K562 (cell line): ENCODE measurements around the gene HIVEP3. TPM values are rescaled to one million over a fixed set of nuclear protein-coding genes. Genes with fewer than 3 reads are reported as not detected.
A peak's percentile ranks its signal among the peaks of the same experiment; 100 is the strongest.

Source experiments
- ATAC-seq: fragments of 200-7000 bp; cut with Tn5 transposase; 3 replicates; pipeline ENCODE4 v1.9.1; 2020; ENCODE audit warnings: moderate library complexity
- BruUV-seq: library from RNA; stranded (reverse); fragments of 400-500 nt; replicated peaks from 2 replicates; lab custom pipeline; 2021; lab: Mats Ljungman, UMichigan
- CTCF ChIA-PET: fragments of 300-600 bp; formaldehyde crosslinking; extraction: SDS; loops from one replicate; lab custom pipeline; 2021; ENCODE audit warnings: low intra/inter-chr PET ratio; lab: Yijun Ruan, JAX
- POLR2A ChIA-PET: fragments of 300-600, 350-650 bp; sonication (Branson Sonifier 250); formaldehyde crosslinking; extraction: SDS; loops from one replicate; lab custom pipeline; 2021; ENCODE audit warnings: antibody characterized with exemption, inconsistent platforms; lab: Yijun Ruan, JAX
- DNase-seq, 4 experiments: peaks; one replicate each; pipeline versions ENCODE4 v3.0.0 to v3.0.0-alpha.2; 2011 to 2018; ENCODE audit warnings: low spot score in 3 of 4, mixed read lengths in 3 of 4; ENCODE audit errors: extremely low read depth in 1 of 4
- FAIRE-seq: peaks from 2 replicates; lab custom pipeline; 2011; peaks lifted over from hg19 to GRCh38; lab: Jason Lieb, UNC
- H2AFZ ChIP-seq: 2 replicates; pipeline ENCODE4 v1.6.0; 2011; ENCODE audit warnings: low read depth, low read length, control low read depth, inconsistent platforms
- H3K27ac ChIP-seq: fragments of 200-600 bp; 3 replicates; pipeline ENCODE4 v1.8.0; 2011; ENCODE audit warnings: low read depth, mild to moderate bottlenecking, control low read depth, inconsistent platforms, low read length, moderate library complexity, mixed read lengths; ENCODE audit errors: extremely low read depth
- H3K27me3 ChIP-seq, 2 experiments: fragments of 300-600 bp in 1 of 2; 2 replicates in 1 of 2; 3 replicates in 1 of 2; pipeline versions ENCODE4 v1.6.0 to v1.8.0; 2011; ENCODE audit warnings: inconsistent platforms in 2 of 2, low read length in 2 of 2, mild to moderate bottlenecking in 1 of 2, mixed read lengths in 1 of 2, moderate library complexity in 1 of 2; ENCODE audit not compliant: control insufficient read depth in 2 of 2, insufficient read depth in 2 of 2
- H3K36me3 ChIP-seq: fragments of 300-600 bp; 3 replicates; pipeline ENCODE4 v1.8.0; 2011; ENCODE audit warnings: mild to moderate bottlenecking, low read length, inconsistent platforms; ENCODE audit not compliant: control insufficient read depth, insufficient read depth
- H3K4me1 ChIP-seq, 2 experiments: fragments of 200-600 bp in 1 of 2; replicated peaks in 1 of 2; 2 replicates in 1 of 2; 3 replicates in 1 of 2; pipeline versions ENCODE4 v1.5.1 to v1.8.0; 2011; ENCODE audit warnings: inconsistent platforms in 2 of 2, low read length in 2 of 2, mild to moderate bottlenecking in 1 of 2, mixed read lengths in 1 of 2, moderate library complexity in 1 of 2; ENCODE audit not compliant: control insufficient read depth in 2 of 2, insufficient read depth in 2 of 2
- H3K4me2 ChIP-seq: 2 replicates; pipeline ENCODE4 v1.6.1; 2011; ENCODE audit warnings: low read length, control low read depth, inconsistent platforms, mixed read lengths; ENCODE audit not compliant: insufficient read depth
- H3K4me3 ChIP-seq: fragments of 200-600 bp; sonication (generic), shearing (Covaris generic); 2 replicates; pipeline ENCODE4 v1.5.1; 2016; ENCODE audit warnings: control low read depth, inconsistent platforms
- H3K79me2 ChIP-seq: fragments of 200-600 bp; 3 replicates; pipeline ENCODE4 v1.8.0; 2011; ENCODE audit warnings: low read length, inconsistent platforms; ENCODE audit not compliant: control insufficient read depth, insufficient read depth
- H3K9ac ChIP-seq, 2 experiments: 2 replicates each; pipeline versions ENCODE4 v1.6.0 to v1.6.1; 2011; ENCODE audit warnings: low read depth in 2 of 2, low read length in 2 of 2, control low read depth in 1 of 2, inconsistent platforms in 1 of 2, mild to moderate bottlenecking in 1 of 2, mixed read lengths in 1 of 2; ENCODE audit not compliant: insufficient read depth in 1 of 2
- H3K9me1 ChIP-seq: one replicate; pipeline ENCODE4 v1.6.0; 2011; ENCODE audit warnings: inconsistent platforms, mild to moderate bottlenecking, low read length, moderate library complexity; ENCODE audit not compliant: control insufficient read depth, insufficient read depth
- H3K9me3 ChIP-seq: replicated peaks from 2 replicates; pipeline ENCODE4 v1.5.1; 2011; ENCODE audit warnings: low read depth, low read length, inconsistent platforms; ENCODE audit not compliant: control insufficient read depth, insufficient read depth
- H4K20me1 ChIP-seq: replicated peaks from 2 replicates; pipeline ENCODE4 v1.6.1; 2011; ENCODE audit warnings: low read length, inconsistent platforms, mixed read lengths; ENCODE audit not compliant: control insufficient read depth, insufficient read depth
- ARHGAP35 ChIP-seq: fragments of 450-650 bp; IDR thresholded peaks from 2 replicates; pipeline ENCODE4 v1.6.1; 2018; ENCODE audit not compliant: partially characterized antibody
- CAMTA2 ChIP-seq: fragments of 250-450 bp; sonication (Bioruptor Pico); conservative IDR thresholded peaks from 2 replicates; pipeline ENCODE4 v1.5.1; 2022
- CBX1 ChIP-seq: sonication (generic); IDR thresholded peaks from 2 replicates; pipeline ENCODE4 v1.6.1; 2016; ENCODE audit warnings: antibody characterized with exemption, low read depth, mild to moderate bottlenecking
- ESRRB ChIP-seq: fragments of 250-450 bp; sonication (Bioruptor Pico); IDR thresholded peaks from 2 replicates; pipeline ENCODE4 v1.5.0; 2020; ENCODE audit warnings: mild to moderate bottlenecking, moderate library complexity, borderline replicate concordance
- MAFG ChIP-seq: fragments of 450-650 bp; conservative IDR thresholded peaks from 2 replicates; pipeline ENCODE4 v1.6.1; 2016; ENCODE audit warnings: missing genetic modification characterization, missing compliant biosample characterization
- MAZ ChIP-seq, 2 experiments: fragments of 450-650 bp in 1 of 2; sonication (generic) in 1 of 2; formaldehyde crosslinking; IDR thresholded peaks in 1 of 2; conservative IDR thresholded peaks in 1 of 2; 2 replicates each; pipeline versions ENCODE4 v1.4.0 to v1.5.0; 2020; ENCODE audit warnings: mild to moderate bottlenecking in 1 of 2, missing genetic modification reagents in 1 of 2
- MCM5 ChIP-seq: fragments of 450-650 bp; IDR thresholded peaks from 2 replicates; pipeline ENCODE4 v1.6.1; 2016; ENCODE audit warnings: low read depth
- POLR2A ChIP-seq: fragments of 450-650 bp; conservative IDR thresholded peaks from 2 replicates; pipeline ENCODE4 v1.6.1; 2016
- TEAD2 ChIP-seq: fragments of 450-650 bp; IDR thresholded peaks from 2 replicates; pipeline ENCODE4 v1.6.1; 2016; ENCODE audit warnings: missing genetic modification characterization, control low read depth, missing compliant biosample characterization
- ZKSCAN3 ChIP-seq: fragments of 250-450 bp; sonication (Bioruptor Pico); IDR thresholded peaks from 2 replicates; pipeline ENCODE4 v1.4.0; 2020
- ZNF23 ChIP-seq: fragments of 250-450 bp; sonication (Bioruptor Pico); IDR thresholded peaks from 2 replicates; pipeline ENCODE4 v1.4.0; 2020; ENCODE audit warnings: mild to moderate bottlenecking
- ZNF316 ChIP-seq: fragments of 450-650 bp; IDR thresholded peaks from 2 replicates; pipeline ENCODE4 v1.6.1; 2016
- WGBS: fragments of 100-300 bp; shearing (Covaris generic); methylation state at CpG from one replicate; pipeline ENCODE4 v1.1.6; 2016; ENCODE audit warnings: low coverage, mixed read lengths; ENCODE audit not compliant: insufficient coverage; ENCODE audit errors: missing lambda C conversion rate; 5-methylcytosine and 5-hydroxymethylcytosine counted together
- in situ Hi-C: fragments of 300-500 bp; cut with MboI; formaldehyde crosslinking; loops from 4 replicates; pipeline ENCODE4 v1.15.0; 2018; ENCODE audit warnings: inconsistent platforms, mixed read lengths
- intact Hi-C: fragments of 100-400 bp; cut with micrococcal nuclease; formaldehyde crosslinking; loops from 2 replicates; pipeline ENCODE4 v1.14.2; 2022
- polyA plus RNA-seq, 8 experiments: library from polyadenylated mRNA; depleted of rRNA in 4 of 8; stranded (reverse) in 5 of 8; unstranded in 3 of 8; fragments of >200 nt; fragmentation: Nextera tagmentation in 2 of 8; fragmentation: Illumina TruSeq in 1 of 8; extraction: Ambion mirVana in 2 of 8; extraction: Trizol in 1 of 8; gene quantifications; 2 replicates each; pipeline versions ENCODE4 v1.2.1 to v1.2.3, GENCODE V29; 2011 to 2014; ENCODE audit warnings: inconsistent platforms in 1 of 8, missing spikeins in 1 of 8
- total RNA-seq, 7 experiments: library from RNA; depleted of rRNA in 6 of 7; stranded (reverse); fragments of >200 nt in 6 of 7; fragmentation: Illumina TruSeq in 2 of 7; extraction: Trizol in 2 of 7; gene quantifications; 2 replicates each; pipeline versions ENCODE4 v1.2.1 to v1.2.3, GENCODE V29; 2011 to 2021; ENCODE audit warnings: low replicate concordance in 1 of 7
- TF ChIP-seq, protein P1 (sequence below): fragments of 450-650 bp; conservative IDR thresholded peaks from 2 replicates; pipeline ENCODE4 v1.6.1; 2016; ENCODE audit warnings: missing genetic modification characterization, low read depth, mild to moderate bottlenecking, control low read depth, missing compliant biosample characterization
- TF ChIP-seq, protein P2 (sequence below): sonication (generic); formaldehyde crosslinking; IDR thresholded peaks from 2 replicates; pipeline ENCODE4 v1.8.1; 2023; ENCODE audit warnings: mild to moderate bottlenecking, missing genetic modification reagents

Gene HIVEP3
- total and polyA plus RNA-seq, 9 of the 15 experiments (the other 6 are each of a cell fraction or from before 2014, with no cell fraction given): 0.09 to 0.58 (median 0.34) TPM; not detected in 1

DNA sequence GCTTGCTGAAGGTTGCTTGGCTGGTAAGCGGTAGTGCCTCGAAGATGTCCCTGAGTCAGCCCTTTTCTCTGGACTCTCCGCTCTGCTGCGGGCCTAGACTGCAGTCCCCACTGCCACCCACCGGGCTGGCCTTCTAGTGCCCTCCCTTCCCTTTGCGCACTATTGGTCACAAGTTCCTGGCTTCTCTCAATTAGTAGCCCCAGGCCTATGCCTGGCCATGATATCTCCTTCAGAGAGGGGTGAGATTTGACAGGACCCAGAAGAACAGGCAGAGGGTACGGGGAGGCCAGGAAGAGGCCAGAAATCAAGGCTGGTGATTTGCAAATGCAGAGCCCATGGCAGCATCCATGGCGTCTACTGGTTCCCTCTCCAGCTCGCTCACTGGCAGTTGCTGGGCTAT lies 207.7 kb downstream of the HIVEP3 start:
- Histone ChIP-seq H4K20me1 (peaks cover 5% of the 10 kb centered on the region), H3K4me2 (no peak overlapping the region), H3K27me3 (peaks cover 10 to 60% of the 10 kb centered on the region in 2 experiments; a peak in 3 of 5 replicates), H3K27ac (no peak overlapping the region), H3K36me3 (no peaks in the 10 kb centered on the region), H3K4me1 (no peaks in the 10 kb centered on the region; a peak in 1 of 5 replicates), H3K9me3 (no peaks in the 10 kb centered on the region), H3K4me3 (no peak overlapping the region), H2AFZ (no peak overlapping the region), H3K9ac (no peak overlapping the region), H3K9me1 (no peaks in the 10 kb centered on the region), H3K79me2 (no peaks in the 10 kb centered on the region)
- BruUV-seq: no TSS peak
- no peak for DNase-seq
- TF ChIP-seq ARHGAP35: no peak
- no peak for TF ChIP-seq CAMTA2 (CRISPR knock-in tag)
- TF ChIP-seq ZNF316: peak; percentile 34; the same call in 1 of the 2 replicates
- no peak for TF ChIP-seq ZKSCAN3 (CRISPR knock-in tag)
- TF ChIP-seq MAFG: peak; percentile 64
- ATAC-seq: no peak
- 1% methylated on average over 9 of the region's 9 CpGs for whole genome bisulfite sequencing
- POLR2A ChIA-PET: interaction anchor here (0.6 to 1.0 kb wide), 4 partner anchors 16 to 1748 kb away, joined by 3 to 4 read pairs (median 3); no protein-coding TSS in a partner anchor
- CTCF ChIA-PET: no interaction called here
- intact Hi-C loops: no loop called here
- in situ Hi-C loops: no loop called here
- FAIRE-seq: no peak

DNA sequence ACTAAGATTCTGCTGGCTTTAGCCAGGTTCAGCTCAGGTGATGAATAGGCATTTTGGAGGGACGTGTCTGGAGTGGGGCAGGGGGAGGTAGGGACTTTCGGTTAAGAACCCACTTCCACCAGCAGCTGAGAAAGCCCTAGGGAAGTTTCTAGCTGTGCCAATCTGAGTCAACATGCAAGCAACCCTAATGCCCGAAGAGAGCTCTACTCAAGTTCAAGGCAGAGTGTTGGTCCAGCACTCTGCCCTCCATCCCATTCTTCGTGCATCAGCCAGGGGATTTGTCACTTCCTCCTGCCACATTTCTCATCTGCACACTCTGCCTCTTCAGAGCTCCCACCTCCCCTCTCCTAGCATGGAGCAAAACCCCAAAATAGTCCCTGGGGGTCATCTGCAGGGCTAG lies 208.8 kb downstream of the HIVEP3 start:
- no peak overlapping the region for H3K4me3 ChIP-seq
- intact Hi-C loops: no loop called here
- H3K36me3 ChIP-seq: no peaks in the 10 kb centered on the region
- CTCF ChIA-PET: no interaction called here
- 0% methylated on average over 4 of the region's 4 CpGs for WGBS
- H3K27ac ChIP-seq: no peak overlapping the region
- no peaks in the 10 kb centered on the region for H3K9me3 ChIP-seq
- no peak for FAIRE-seq
- peaks cover 10 to 67% of the 10 kb centered on the region in 2 experiments; a peak in 3 of 5 replicates for H3K27me3 ChIP-seq
- no peaks in the 10 kb centered on the region for H3K4me1 ChIP-seq
- no peak for ATAC-seq
- H3K79me2 ChIP-seq: no peaks in the 10 kb centered on the region
- POLR2A ChIA-PET: interaction anchor here (1.4 to 1.6 kb wide), 2 partner anchors 9 to 11 kb away, joined by 4 to 5 read pairs; no protein-coding TSS in a partner anchor
- H3K9ac ChIP-seq: no peak overlapping the region
- H4K20me1 ChIP-seq: peaks cover 5% of the 10 kb centered on the region
- no peak overlapping the region for H3K4me2 ChIP-seq
- no peak for DNase-seq
- TF ChIP-seq MCM5 (no peak), POLR2A (no peak), ZNF23 (CRISPR knock-in tag) (no peak), TEAD2 (no peak), ESRRB (CRISPR knock-in tag) (no peak), MAZ (CRISPR knock-in tag; conservative IDR thresholded peaks at IDR 0.05 in 1 of 2, IDR thresholded peaks at IDR 0.05 in 1 of 2) (no peak), CBX1 (no peak)
- TF ChIP-seq, protein P1, sequence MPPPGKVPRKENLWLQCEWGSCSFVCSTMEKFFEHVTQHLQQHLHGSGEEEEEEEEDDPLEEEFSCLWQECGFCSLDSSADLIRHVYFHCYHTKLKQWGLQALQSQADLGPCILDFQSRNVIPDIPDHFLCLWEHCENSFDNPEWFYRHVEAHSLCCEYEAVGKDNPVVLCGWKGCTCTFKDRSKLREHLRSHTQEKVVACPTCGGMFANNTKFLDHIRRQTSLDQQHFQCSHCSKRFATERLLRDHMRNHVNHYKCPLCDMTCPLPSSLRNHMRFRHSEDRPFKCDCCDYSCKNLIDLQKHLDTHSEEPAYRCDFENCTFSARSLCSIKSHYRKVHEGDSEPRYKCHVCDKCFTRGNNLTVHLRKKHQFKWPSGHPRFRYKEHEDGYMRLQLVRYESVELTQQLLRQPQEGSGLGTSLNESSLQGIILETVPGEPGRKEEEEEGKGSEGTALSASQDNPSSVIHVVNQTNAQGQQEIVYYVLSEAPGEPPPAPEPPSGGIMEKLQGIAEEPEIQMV: no peak
- TF ChIP-seq, protein P2, sequence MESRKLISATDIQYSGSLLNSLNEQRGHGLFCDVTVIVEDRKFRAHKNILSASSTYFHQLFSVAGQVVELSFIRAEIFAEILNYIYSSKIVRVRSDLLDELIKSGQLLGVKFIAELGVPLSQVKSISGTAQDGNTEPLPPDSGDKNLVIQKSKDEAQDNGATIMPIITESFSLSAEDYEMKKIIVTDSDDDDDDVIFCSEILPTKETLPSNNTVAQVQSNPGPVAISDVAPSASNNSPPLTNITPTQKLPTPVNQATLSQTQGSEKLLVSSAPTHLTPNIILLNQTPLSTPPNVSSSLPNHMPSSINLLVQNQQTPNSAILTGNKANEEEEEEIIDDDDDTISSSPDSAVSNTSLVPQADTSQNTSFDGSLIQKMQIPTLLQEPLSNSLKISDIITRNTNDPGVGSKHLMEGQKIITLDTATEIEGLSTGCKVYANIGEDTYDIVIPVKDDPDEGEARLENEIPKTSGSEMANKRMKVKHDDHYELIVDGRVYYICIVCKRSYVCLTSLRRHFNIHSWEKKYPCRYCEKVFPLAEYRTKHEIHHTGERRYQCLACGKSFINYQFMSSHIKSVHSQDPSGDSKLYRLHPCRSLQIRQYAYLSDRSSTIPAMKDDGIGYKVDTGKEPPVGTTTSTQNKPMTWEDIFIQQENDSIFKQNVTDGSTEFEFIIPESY (CRISPR knock-in tag): no peak
- BruUV-seq: no TSS peak
- in situ Hi-C loops: no loop called here
- no peaks in the 10 kb centered on the region for H3K9me1 ChIP-seq
- no peak overlapping the region for H2AFZ ChIP-seq
